ENCODE results near the gene MAGEB6B.
"Not testable (repeated sequence)": the region's sequence is repeated elsewhere in the genome, so short reads cannot be mapped to it uniquely, and the experiment has no call there.

The MAGEB6B gene

GRCh38 chrX:26160301-26160700, at the start of gene MAGEB6B:
TSS of gene MAGEB6B (plus strand) at chrX:26160601. CDS start at chrX:26160601, 0 bp downstream.
- no peak within 1 kb of the TSS for H3K4me3 Mint-ChIP-seq
- no peaks in the 10 kb centered on the region for H3K4me1 Mint-ChIP-seq (ENCODE audit: low read depth)
- H3K9me3 Mint-ChIP-seq, result peaks cover 3% of the 10 kb centered on the region
- H3K36me3 Mint-ChIP-seq (ENCODE audit: low read depth), result no peaks in the 10 kb centered on the region
- no peaks in the 10 kb centered on the region for H3K27me3 Mint-ChIP-seq
- no peak within 1 kb of the TSS for H3K27ac Mint-ChIP-seq

- H3K9me3 Mint-ChIP-seq, result no peaks in the 10 kb centered on the region
- H3K27me3 Mint-ChIP-seq, result no peaks in the 10 kb centered on the region
- no peak within 1 kb of the TSS for H3K4me3 Mint-ChIP-seq
- H3K27ac Mint-ChIP-seq, result no peak within 1 kb of the TSS
- H3K36me3 Mint-ChIP-seq (ENCODE audit: low read depth), result no peaks in the 10 kb centered on the region
- no peaks in the 10 kb centered on the region for H3K4me1 Mint-ChIP-seq (ENCODE audit: low read depth)
These were observed 22.1 kb upstream of the MAGEB6B start, which contains the start of gene MAGEB18 for GRCh38 chrX:26138274-26138673. TSS of gene MAGEB18 (plus strand) at chrX:26138343. CDS start at chrX:26138986, 643 bp downstream.

GRCh38 chrX:26146024-26146423, 14.4 kb upstream of the MAGEB6B start:
- Mint-ChIP-seq H3K4me1 (ENCODE audit: low read depth) (no peaks in the 10 kb centered on the region), H3K4me3 (no peak overlapping the region), H3K36me3 (ENCODE audit: low read depth) (no peaks in the 10 kb centered on the region), H3K27me3 (no peaks in the 10 kb centered on the region), H3K27ac (no peak overlapping the region), H3K9me3 (no peaks in the 10 kb centered on the region)

DNA sequence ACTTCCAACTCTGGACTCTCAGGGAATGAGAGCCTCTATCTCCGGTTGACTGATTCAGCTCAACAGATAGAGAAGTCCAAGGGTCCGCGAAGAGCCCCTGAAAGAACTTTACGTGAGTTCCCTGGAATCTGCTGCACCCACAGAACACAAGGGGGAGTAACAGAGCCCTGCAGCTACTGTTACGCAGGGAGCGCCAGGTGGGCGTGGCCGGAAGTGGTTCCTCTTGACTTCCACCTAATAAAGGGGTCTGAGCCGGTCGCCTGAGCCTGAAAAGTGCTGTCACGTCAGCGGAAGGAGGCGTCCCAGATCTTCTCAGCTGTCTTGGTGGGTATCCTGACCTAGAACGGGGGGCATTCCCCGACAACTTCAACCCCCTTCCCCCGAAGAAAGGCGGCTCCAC, 31.8 kb downstream of the MAGEB6B start, which contains the start of gene MAGEB6:
Gene MAGEB6, plus strand, starts transcription at position 237 of the 400 bp plus-strand sequence. CDS start 1,407 bp downstream, outside the sequence.
- Mint-ChIP-seq H3K27ac (no peak within 1 kb of the TSS), H3K4me3 (no peak within 1 kb of the TSS), H3K4me1 (ENCODE audit: low read depth) (no peaks in the 10 kb centered on the region)

DNA sequence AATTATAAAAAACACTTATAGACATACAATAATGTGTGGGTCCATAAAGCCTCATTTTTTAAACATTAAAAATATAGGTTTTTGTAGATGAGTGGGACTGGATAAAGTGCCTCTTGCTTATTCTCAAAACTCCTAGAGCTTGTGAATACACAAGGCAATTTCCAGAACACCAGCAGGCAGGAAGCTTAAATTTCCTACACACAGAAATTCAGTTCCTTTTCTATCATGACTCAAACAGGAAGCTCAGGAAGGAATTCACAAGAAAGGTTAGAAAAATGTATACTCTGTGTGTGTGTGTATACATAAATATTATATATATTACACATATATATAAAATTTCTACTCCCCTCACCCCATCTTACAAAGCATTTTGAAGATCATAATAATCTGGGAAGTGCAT, 43.2 kb downstream of the MAGEB6B start:
- Mint-ChIP-seq H3K9me3 (no peaks in the 10 kb centered on the region), H3K27me3 (no peaks in the 10 kb centered on the region), H3K27ac (no peak overlapping the region), H3K4me3 (no peak overlapping the region), H3K36me3 (ENCODE audit: low read depth) (no peaks in the 10 kb centered on the region), H3K4me1 (ENCODE audit: low read depth) (no peaks in the 10 kb centered on the region)

More for the DNA sequence above, 31.8 kb downstream of the MAGEB6B start, which contains the start of gene MAGEB6:
- Mint-ChIP-seq H3K36me3 (ENCODE audit: low read depth) (no peaks in the 10 kb centered on the region), H3K27me3 (no peaks in the 10 kb centered on the region), H3K9me3 (no peaks in the 10 kb centered on the region)

DNA sequence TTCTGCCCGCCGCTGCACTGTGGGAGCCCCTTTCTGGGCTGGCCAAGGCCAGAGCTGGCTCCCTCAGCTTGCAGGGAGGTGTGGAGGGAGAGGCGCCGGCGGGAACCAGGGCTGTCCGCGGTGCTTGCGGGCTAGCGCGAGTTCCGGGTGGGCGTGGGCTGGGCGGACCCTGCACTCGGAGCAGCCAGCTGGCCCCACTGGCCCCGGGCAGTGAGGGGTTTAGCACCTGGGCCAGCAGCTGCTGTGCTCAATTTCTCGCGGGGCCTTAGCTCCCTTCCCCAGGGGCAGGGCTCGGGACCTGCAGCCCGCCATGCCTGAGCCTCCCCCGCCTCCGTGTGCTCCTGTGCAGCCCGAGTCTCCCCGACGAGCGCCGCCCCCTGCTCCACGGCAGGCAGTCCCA, 44.3 kb downstream of the MAGEB6B start:
- not testable (repeated sequence) for H3K27ac Mint-ChIP-seq; H3K36me3 Mint-ChIP-seq (ENCODE audit: low read depth); H3K27me3 Mint-ChIP-seq; H3K9me3 Mint-ChIP-seq; H3K4me1 Mint-ChIP-seq (ENCODE audit: low read depth); H3K4me3 Mint-ChIP-seq

- Mint-ChIP-seq H3K4me3 (no peak overlapping the region), H3K27ac (no peak overlapping the region), H3K4me1 (ENCODE audit: low read depth) (no peaks in the 10 kb centered on the region), H3K27me3 (no peaks in the 10 kb centered on the region), H3K9me3 (no peaks in the 10 kb centered on the region), H3K36me3 (ENCODE audit: low read depth) (no peaks in the 10 kb centered on the region)
These were observed 47.6 kb downstream of the MAGEB6B start for GRCh38 chrX:26208012-26208411.
